SU-DHL-6 (cell line): ENCODE data around the gene CCDC122.

Experiments used
- EZH2phosphoT487 ChIP-seq: fragments of 200-600 bp; sonication (generic), shearing (Covaris generic); conservative IDR thresholded peaks from 2 replicates; pipeline ENCODE4 v1.6.1; 2018; ENCODE audit warnings: mild to moderate bottlenecking, antibody characterized with exemption, low read length, moderate library complexity, mixed read lengths
- TF ChIP-seq, protein P1 (sequence below): fragments of 200-600 bp; sonication (generic); IDR thresholded peaks from one replicate; pipeline ENCODE4 v1.5.1; 2017; ENCODE audit warnings: antibody characterized with exemption, mild to moderate bottlenecking, low read length, moderate library complexity; ENCODE audit not compliant: insufficient read depth, poor library complexity, severe bottlenecking

DNA sequence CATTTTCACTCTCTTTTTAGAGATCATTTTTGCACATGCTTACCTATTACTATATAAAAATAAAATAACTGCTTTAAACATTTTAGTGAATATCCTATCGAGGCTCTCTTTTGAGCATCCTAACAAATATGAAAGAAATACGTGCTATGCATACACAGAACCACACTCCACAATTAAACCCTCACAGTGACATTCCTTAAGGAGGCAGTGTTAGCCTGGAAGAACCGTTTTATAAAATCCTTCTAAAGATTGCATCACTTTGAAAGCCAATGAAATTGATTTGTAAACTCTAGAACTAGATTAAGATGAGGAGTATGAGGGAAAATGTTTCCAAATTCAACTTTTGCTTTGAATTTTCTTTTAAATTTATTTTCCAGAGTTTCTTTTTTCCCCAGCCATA is 81.7 kb downstream of the CCDC122 start:
- TF ChIP-seq, protein P1, sequence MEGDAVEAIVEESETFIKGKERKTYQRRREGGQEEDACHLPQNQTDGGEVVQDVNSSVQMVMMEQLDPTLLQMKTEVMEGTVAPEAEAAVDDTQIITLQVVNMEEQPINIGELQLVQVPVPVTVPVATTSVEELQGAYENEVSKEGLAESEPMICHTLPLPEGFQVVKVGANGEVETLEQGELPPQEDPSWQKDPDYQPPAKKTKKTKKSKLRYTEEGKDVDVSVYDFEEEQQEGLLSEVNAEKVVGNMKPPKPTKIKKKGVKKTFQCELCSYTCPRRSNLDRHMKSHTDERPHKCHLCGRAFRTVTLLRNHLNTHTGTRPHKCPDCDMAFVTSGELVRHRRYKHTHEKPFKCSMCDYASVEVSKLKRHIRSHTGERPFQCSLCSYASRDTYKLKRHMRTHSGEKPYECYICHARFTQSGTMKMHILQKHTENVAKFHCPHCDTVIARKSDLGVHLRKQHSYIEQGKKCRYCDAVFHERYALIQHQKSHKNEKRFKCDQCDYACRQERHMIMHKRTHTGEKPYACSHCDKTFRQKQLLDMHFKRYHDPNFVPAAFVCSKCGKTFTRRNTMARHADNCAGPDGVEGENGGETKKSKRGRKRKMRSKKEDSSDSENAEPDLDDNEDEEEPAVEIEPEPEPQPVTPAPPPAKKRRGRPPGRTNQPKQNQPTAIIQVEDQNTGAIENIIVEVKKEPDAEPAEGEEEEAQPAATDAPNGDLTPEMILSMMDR = no peak
- no peak for TF ChIP-seq EZH2phosphoT487
